ENCODE data around the gene GCNT1.

Gene GCNT1

DNA sequence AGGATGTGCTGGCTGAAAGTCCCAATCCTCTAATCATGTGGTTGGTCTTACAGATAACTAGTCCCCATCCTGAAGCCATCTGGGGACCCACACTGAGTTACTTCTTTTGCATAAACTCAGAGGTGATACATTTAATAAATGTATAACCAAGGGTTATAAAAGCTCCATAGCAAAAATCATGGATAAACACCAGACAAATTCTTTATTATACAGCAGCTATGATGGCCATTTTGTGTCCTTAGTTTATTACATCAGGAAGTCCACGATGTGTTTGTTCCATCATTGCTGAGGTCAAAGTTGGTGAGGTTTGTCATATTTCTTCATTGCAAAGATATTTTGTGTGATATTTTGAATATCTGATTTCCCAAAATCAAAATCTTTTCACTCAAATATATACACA is 80.2 kb downstream of the GCNT1 start:
- Histone ChIP-seq H4K8ac (ENCODE audit: low read depth, low read length) (no peak overlapping the region), H3K4me3 (ENCODE audit: low read length in 2 of 2) (no peak overlapping the region), H2BK12ac (ENCODE audit: low read length) (no peak overlapping the region), H2AFZ (ENCODE audit: low read length) (no peak overlapping the region), H3K4ac (ENCODE audit: low read length) (no peak overlapping the region), H3K4me1 (ENCODE audit: control insufficient read depth in 2 of 2, insufficient read depth in 1 of 2, low read depth in 1 of 2, low read length in 2 of 2) (no peaks in the 10 kb centered on the region), H4K91ac (ENCODE audit: low read depth, low read length, poor library complexity) (no peak overlapping the region), H3K23ac (ENCODE audit: low read depth, low read length, poor library complexity) (no peak overlapping the region), H3K14ac (ENCODE audit: low read length) (no peak overlapping the region), H3K9ac (ENCODE audit: low read depth, low read length, poor library complexity) (no peak overlapping the region), H2BK120ac (ENCODE audit: low read depth, low read length) (no peak overlapping the region), H3K27me3 (ENCODE audit: control insufficient read depth in 3 of 3, insufficient read depth in 3 of 3, low read depth in 1 of 3, low read length in 3 of 3) (no peaks in the 10 kb centered on the region), H2BK5ac (ENCODE audit: low read length) (no peak overlapping the region), H2AK5ac (ENCODE audit: low read depth, low read length) (no peak overlapping the region), H3K27ac (replicated peaks; ENCODE audit: low read length) (no peak overlapping the region), H3K79me1 (ENCODE audit: low read depth, low read length) (no peaks in the 10 kb centered on the region), H3K4me2 (ENCODE audit: insufficient read depth, low read length, poor library complexity, severe bottlenecking) (no peak overlapping the region), H3K36me3 (replicated peaks in 1 of 2; ENCODE audit: control insufficient read depth in 2 of 2, insufficient read depth in 2 of 2, low read length in 2 of 2) (no peaks in the 10 kb centered on the region), H2BK15ac (ENCODE audit: low read length) (no peak overlapping the region), H3K18ac (ENCODE audit: low read length) (no peak overlapping the region), H3K9me3 (replicated peaks in 1 of 2; ENCODE audit: control insufficient read depth in 2 of 2, insufficient read depth in 1 of 2, low read depth in 1 of 2, low read length in 2 of 2) (no peaks in the 10 kb centered on the region)
- no CpG with 5 or more reads among the region's 1 CpG for WGBS, 2 donors (ENCODE audit: extremely low coverage in 2 of 2, insufficient read length in 2 of 2, insufficient replicate concordance in 1 of 2)
- no peak for DNase-seq (ENCODE audit: low spot score)

DNA sequence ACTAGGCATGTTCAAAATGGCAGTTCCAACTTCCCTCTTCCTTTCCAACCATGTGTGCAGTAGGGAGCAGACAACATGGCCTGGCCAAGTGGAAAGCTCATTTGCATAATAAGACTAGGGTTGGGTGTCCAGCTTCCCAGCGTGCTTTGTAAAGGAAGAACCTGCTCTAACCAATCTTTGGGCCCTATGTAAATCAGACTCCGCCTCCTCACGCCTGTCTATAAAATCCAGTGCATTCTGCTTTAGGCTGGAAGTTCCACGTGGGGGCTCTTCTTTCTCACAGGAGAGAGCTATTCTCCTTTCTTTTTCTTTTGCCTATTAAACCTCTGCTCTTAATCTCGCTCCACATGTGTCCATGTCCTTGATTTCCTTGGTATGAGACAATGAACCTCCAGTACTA is 83.4 kb downstream of the GCNT1 start:
- Histone ChIP-seq H2BK15ac (ENCODE audit: low read length) (no peak overlapping the region), H2AFZ (ENCODE audit: low read length) (peak overlapping the region; percentile 76)

DNA sequence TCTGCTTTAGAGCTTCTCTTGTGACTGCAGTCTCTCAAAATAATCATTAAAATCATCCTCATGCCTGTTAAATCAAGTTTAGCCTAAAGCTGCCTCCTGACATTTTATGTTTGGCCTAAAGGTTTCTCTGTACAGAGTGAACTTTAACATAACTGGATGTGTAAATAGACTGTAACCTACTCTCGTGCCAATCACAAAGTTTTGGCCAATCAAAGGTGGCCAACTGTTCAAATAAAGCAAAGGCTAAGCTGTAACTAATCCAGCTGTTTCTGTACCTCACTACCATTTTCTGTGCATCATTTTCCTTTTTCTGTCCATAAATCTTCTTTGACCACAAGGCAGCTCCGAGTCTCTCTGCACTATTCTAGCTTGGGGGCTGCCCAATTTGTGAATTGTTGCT is 86.2 kb downstream of the GCNT1 start:
- H3K4ac ChIP-seq (ENCODE audit: low read length), result no peak overlapping the region
- no peak overlapping the region for H2BK120ac ChIP-seq (ENCODE audit: low read depth, low read length)
- H3K36me3 ChIP-seq (replicated peaks in 1 of 2; ENCODE audit: control insufficient read depth in 2 of 2, insufficient read depth in 2 of 2, low read length in 2 of 2), result no peaks in the 10 kb centered on the region
- H3K4me3 ChIP-seq (ENCODE audit: low read length in 2 of 2), result no peak overlapping the region
- no CpG with 5 or more reads among the region's 2 CpGs for WGBS, 2 donors (ENCODE audit: extremely low coverage in 2 of 2, insufficient read length in 2 of 2, insufficient replicate concordance in 1 of 2)
- H3K4me1 ChIP-seq (ENCODE audit: control insufficient read depth in 2 of 2, insufficient read depth in 1 of 2, low read depth in 1 of 2, low read length in 2 of 2), result no peaks in the 10 kb centered on the region
- H2BK5ac ChIP-seq (ENCODE audit: low read length), result no peak overlapping the region
- H2AFZ ChIP-seq (ENCODE audit: low read length), result no peak overlapping the region
- H2BK15ac ChIP-seq (ENCODE audit: low read length), result no peak overlapping the region
- H3K27ac ChIP-seq (replicated peaks; ENCODE audit: low read length), result no peak overlapping the region
- H2BK12ac ChIP-seq (ENCODE audit: low read length), result no peak overlapping the region
- no peak overlapping the region for H3K23ac ChIP-seq (ENCODE audit: low read depth, low read length, poor library complexity)
- no peaks in the 10 kb centered on the region for H3K79me1 ChIP-seq (ENCODE audit: low read depth, low read length)
- H3K4me2 ChIP-seq (ENCODE audit: insufficient read depth, low read length, poor library complexity, severe bottlenecking), result no peak overlapping the region
- H4K8ac ChIP-seq (ENCODE audit: low read depth, low read length), result no peak overlapping the region
- H3K14ac ChIP-seq (ENCODE audit: low read length), result no peak overlapping the region
- H2AK5ac ChIP-seq (ENCODE audit: low read depth, low read length), result no peak overlapping the region
- H3K18ac ChIP-seq (ENCODE audit: low read length), result no peak overlapping the region
- H3K9me3 ChIP-seq (replicated peaks in 1 of 2; ENCODE audit: control insufficient read depth in 2 of 2, insufficient read depth in 1 of 2, low read depth in 1 of 2, low read length in 2 of 2), result no peaks in the 10 kb centered on the region
- H3K27me3 ChIP-seq (ENCODE audit: control insufficient read depth in 3 of 3, insufficient read depth in 3 of 3, low read depth in 1 of 3, low read length in 3 of 3), result no peaks in the 10 kb centered on the region
- no peak for DNase-seq (ENCODE audit: low spot score)
- H4K91ac ChIP-seq (ENCODE audit: low read depth, low read length, poor library complexity), result no peak overlapping the region
- no peak overlapping the region for H3K9ac ChIP-seq (ENCODE audit: low read depth, low read length, poor library complexity)

More for the DNA sequence above, 83.4 kb downstream of the GCNT1 start:
- Histone ChIP-seq H3K4me2 (ENCODE audit: insufficient read depth, low read length, poor library complexity, severe bottlenecking) (no peak overlapping the region), H3K36me3 (replicated peaks in 1 of 2; ENCODE audit: control insufficient read depth in 2 of 2, insufficient read depth in 2 of 2, low read length in 2 of 2) (no peaks in the 10 kb centered on the region), H3K27me3 (ENCODE audit: control insufficient read depth in 3 of 3, insufficient read depth in 3 of 3, low read depth in 1 of 3, low read length in 3 of 3) (no peaks in the 10 kb centered on the region), H3K4me3 (ENCODE audit: low read length in 2 of 2) (no peak overlapping the region), H4K8ac (ENCODE audit: low read depth, low read length) (no peak overlapping the region), H3K9ac (ENCODE audit: low read depth, low read length, poor library complexity) (no peak overlapping the region), H3K23ac (ENCODE audit: low read depth, low read length, poor library complexity) (no peak overlapping the region), H2AK5ac (ENCODE audit: low read depth, low read length) (no peak overlapping the region), H3K79me1 (ENCODE audit: low read depth, low read length) (no peaks in the 10 kb centered on the region), H4K91ac (ENCODE audit: low read depth, low read length, poor library complexity) (no peak overlapping the region), H3K27ac (replicated peaks; ENCODE audit: low read length) (no peak overlapping the region), H3K18ac (ENCODE audit: low read length) (no peak overlapping the region), H3K4ac (ENCODE audit: low read length) (no peak overlapping the region), H3K14ac (ENCODE audit: low read length) (no peak overlapping the region), H2BK5ac (ENCODE audit: low read length) (no peak overlapping the region), H2BK120ac (ENCODE audit: low read depth, low read length) (no peak overlapping the region), H3K9me3 (replicated peaks in 1 of 2; ENCODE audit: control insufficient read depth in 2 of 2, insufficient read depth in 1 of 2, low read depth in 1 of 2, low read length in 2 of 2) (no peaks in the 10 kb centered on the region), H3K4me1 (ENCODE audit: control insufficient read depth in 2 of 2, insufficient read depth in 1 of 2, low read depth in 1 of 2, low read length in 2 of 2) (no peaks in the 10 kb centered on the region), H2BK12ac (ENCODE audit: low read length) (no peak overlapping the region)
- WGBS, 2 donors (ENCODE audit: extremely low coverage in 2 of 2, insufficient read length in 2 of 2, insufficient replicate concordance in 1 of 2), result no CpG with 5 or more reads among the region's 5 CpGs
- no peak for DNase-seq (ENCODE audit: low spot score)

DNA sequence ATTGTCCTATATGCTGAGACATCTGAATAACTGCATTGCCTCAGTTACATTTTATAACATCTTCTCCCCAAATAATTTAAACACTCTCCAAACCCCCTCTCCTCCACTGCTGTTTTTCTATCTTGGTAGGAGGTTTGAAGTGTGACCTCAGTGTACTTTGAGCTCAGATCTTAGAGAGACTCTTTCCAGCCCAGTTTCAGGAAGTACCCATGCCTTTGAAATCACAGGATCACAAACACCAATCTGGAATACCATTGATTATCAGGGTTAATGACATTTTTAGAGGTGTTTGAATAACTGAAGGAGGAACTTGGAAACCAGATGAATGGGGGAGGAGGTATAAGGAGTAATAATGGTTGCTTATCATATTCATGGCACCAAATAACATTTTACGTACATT is 93.2 kb downstream of the GCNT1 start:
- no peak overlapping the region for H3K4ac ChIP-seq (ENCODE audit: low read length)
- no peak overlapping the region for H2AK5ac ChIP-seq (ENCODE audit: low read depth, low read length)
- no peaks in the 10 kb centered on the region for H3K36me3 ChIP-seq (replicated peaks in 1 of 2; ENCODE audit: control insufficient read depth in 2 of 2, insufficient read depth in 2 of 2, low read length in 2 of 2)
- H2AFZ ChIP-seq (ENCODE audit: low read length), result no peak overlapping the region
- no peaks in the 10 kb centered on the region for H3K79me1 ChIP-seq (ENCODE audit: low read depth, low read length)
- no peak overlapping the region for H4K91ac ChIP-seq (ENCODE audit: low read depth, low read length, poor library complexity)
- H3K9ac ChIP-seq (ENCODE audit: low read depth, low read length, poor library complexity), result no peak overlapping the region
- no peaks in the 10 kb centered on the region for H3K27me3 ChIP-seq (ENCODE audit: control insufficient read depth in 3 of 3, insufficient read depth in 3 of 3, low read depth in 1 of 3, low read length in 3 of 3)
- no peak overlapping the region for H2BK12ac ChIP-seq (ENCODE audit: low read length)
- no peak overlapping the region for H2BK120ac ChIP-seq (ENCODE audit: low read depth, low read length)
- H3K18ac ChIP-seq (ENCODE audit: low read length), result no peak overlapping the region
- H3K4me2 ChIP-seq (ENCODE audit: insufficient read depth, low read length, poor library complexity, severe bottlenecking), result no peak overlapping the region
- no peak overlapping the region for H4K8ac ChIP-seq (ENCODE audit: low read depth, low read length)
- H3K9me3 ChIP-seq (replicated peaks in 1 of 2; ENCODE audit: control insufficient read depth in 2 of 2, insufficient read depth in 1 of 2, low read depth in 1 of 2, low read length in 2 of 2), result no peaks in the 10 kb centered on the region
- no peak overlapping the region for H3K23ac ChIP-seq (ENCODE audit: low read depth, low read length, poor library complexity)
- H2BK5ac ChIP-seq (ENCODE audit: low read length), result no peak overlapping the region
- DNase-seq (ENCODE audit: low spot score), result no peak
- no peaks in the 10 kb centered on the region for H3K4me1 ChIP-seq (ENCODE audit: control insufficient read depth in 2 of 2, insufficient read depth in 1 of 2, low read depth in 1 of 2, low read length in 2 of 2)
- no peak overlapping the region for H2BK15ac ChIP-seq (ENCODE audit: low read length)
- no peak overlapping the region for H3K27ac ChIP-seq (replicated peaks; ENCODE audit: low read length)
- no peak overlapping the region for H3K4me3 ChIP-seq (ENCODE audit: low read length in 2 of 2)
- WGBS, 2 donors (ENCODE audit: extremely low coverage in 2 of 2, insufficient read length in 2 of 2, insufficient replicate concordance in 1 of 2), result no CpG with 5 or more reads among the region's 1 CpG
- no peak overlapping the region for H3K14ac ChIP-seq (ENCODE audit: low read length)

All from neuronal stem cell (in vitro differentiated cells).